Panc1 (cell line): ENCODE data around the gene IFT80. TPM values are rescaled to one million over a fixed set of nuclear protein-coding genes. Genes with fewer than 3 reads are reported as not detected.
"Not testable (repeated sequence)": the region's sequence is repeated elsewhere in the genome, so short reads cannot be mapped to it uniquely, and the experiment has no call there.

Experiments used
- ATAC-seq: fragments of 200-7000 bp; cut with Tn5 transposase; 2 replicates; pipeline ENCODE4 v1.9.1; 2020; ENCODE audit warnings: mild to moderate bottlenecking, moderate library complexity
- BruUV-seq: library from RNA; stranded (reverse); fragments of 400-500 nt; replicated peaks from 2 replicates; lab custom pipeline; 2021; lab: Mats Ljungman, UMichigan
- CTCF ChIA-PET: fragments of 300-600 bp; sonication (Branson Sonifier 250); formaldehyde crosslinking; loops from one replicate; lab custom pipeline; 2022; ENCODE audit warnings: antibody characterized with exemption; lab: Charles Lee
- POLR2A ChIA-PET: fragments of 300-600 bp; sonication (Branson Sonifier 250); formaldehyde crosslinking; loops from one replicate; lab custom pipeline; 2022; ENCODE audit warnings: antibody characterized with exemption; lab: Charles Lee
- DNase-seq: peaks from one replicate; pipeline ENCODE4 v3.0.0-alpha.2; 2010; ENCODE audit warnings: low read depth, low spot score
- H3K27ac ChIP-seq: 2 replicates; pipeline ENCODE4 v1.5.1; 2011; ENCODE audit warnings: mild to moderate bottlenecking, low read length, inconsistent platforms
- H3K27me3 ChIP-seq: fragments of 200-500 bp; sonication (Bioruptor generic); 2 replicates; pipeline ENCODE4 v1.6.0; 2014; ENCODE audit warnings: low read length, inconsistent platforms; ENCODE audit not compliant: control insufficient read depth, insufficient read depth
- H3K36me3 ChIP-seq: fragments of 200-500 bp; sonication (Bioruptor generic); 2 replicates; pipeline ENCODE4 v1.5.1; 2014; ENCODE audit warnings: inconsistent platforms, mild to moderate bottlenecking, low read length, moderate library complexity; ENCODE audit not compliant: control insufficient read depth, insufficient read depth
- H3K4me1 ChIP-seq: 2 replicates; pipeline ENCODE4 v1.5.1; 2011; ENCODE audit warnings: inconsistent platforms, mild to moderate bottlenecking, low read length, moderate library complexity; ENCODE audit not compliant: control insufficient read depth, insufficient read depth
- H3K4me3 ChIP-seq, 2 experiments: 2 replicates each; pipeline ENCODE4 v1.5.1; 2011 to 2012; ENCODE audit warnings: low read depth in 2 of 2, low read length in 2 of 2, mild to moderate bottlenecking in 2 of 2, inconsistent platforms in 1 of 2, moderate library complexity in 1 of 2
- H3K9me3 ChIP-seq: fragments of 200-500 bp; sonication (Bioruptor generic); 2 replicates; pipeline ENCODE4 v1.5.1; 2014; ENCODE audit warnings: low read depth, mild to moderate bottlenecking, inconsistent platforms, low read length, moderate library complexity; ENCODE audit not compliant: control insufficient read depth, insufficient read depth
- POLR2AphosphoS5 ChIP-seq: IDR thresholded peaks from 2 replicates; pipeline ENCODE4 v1.6.1; 2012; ENCODE audit warnings: mild to moderate bottlenecking, low read depth, low read length, moderate library complexity
- SIN3A ChIP-seq: IDR thresholded peaks from 2 replicates; pipeline ENCODE4 v1.6.1; 2012; ENCODE audit warnings: low read depth, mild to moderate bottlenecking, low read length, moderate library complexity, borderline replicate concordance; ENCODE audit not compliant: insufficient read depth
- TCF7L2 ChIP-seq: IDR thresholded peaks from 2 replicates; pipeline ENCODE4 v1.6.1; 2011; ENCODE audit warnings: mild to moderate bottlenecking, low read depth, low read length, inconsistent platforms
- in situ Hi-C: cut with HindIII; loops from 2 replicates; pipeline ENCODE4 v1.10.0; 2016; ENCODE audit warnings: low sequenced_read_pairs, low pct_unique_long_range_greater_than_20kb
- intact Hi-C: fragments of 100-400 bp; cut with micrococcal nuclease; formaldehyde crosslinking; loops from one replicate; pipeline ENCODE4 v1.10.0; 2022; ENCODE audit not compliant: unreplicated experiment
- total RNA-seq: library from RNA; stranded (reverse); gene quantifications from one replicate; pipeline ENCODE4 v1.2.1, GENCODE V29; 2021; ENCODE audit not compliant: unreplicated experiment
- TF ChIP-seq, protein P1 (sequence below), 2 experiments: IDR thresholded peaks; 2 replicates each; pipeline ENCODE4 v1.6.1; 2011 to 2012; ENCODE audit warnings: low read depth in 2 of 2, control low read depth in 1 of 2, low read length in 1 of 2, mild to moderate bottlenecking in 1 of 2, moderate library complexity in 1 of 2; ENCODE audit not compliant: insufficient read depth in 1 of 2
- TF ChIP-seq, protein P2 (sequence below): fragments of 450-650 bp; IDR thresholded peaks from 2 replicates; pipeline ENCODE4 v1.5.1; 2017; ENCODE audit warnings: mild to moderate bottlenecking

Gene IFT80
- total RNA-seq, 1 experiment from 2014 or later = 35.1 TPM

DNA sequence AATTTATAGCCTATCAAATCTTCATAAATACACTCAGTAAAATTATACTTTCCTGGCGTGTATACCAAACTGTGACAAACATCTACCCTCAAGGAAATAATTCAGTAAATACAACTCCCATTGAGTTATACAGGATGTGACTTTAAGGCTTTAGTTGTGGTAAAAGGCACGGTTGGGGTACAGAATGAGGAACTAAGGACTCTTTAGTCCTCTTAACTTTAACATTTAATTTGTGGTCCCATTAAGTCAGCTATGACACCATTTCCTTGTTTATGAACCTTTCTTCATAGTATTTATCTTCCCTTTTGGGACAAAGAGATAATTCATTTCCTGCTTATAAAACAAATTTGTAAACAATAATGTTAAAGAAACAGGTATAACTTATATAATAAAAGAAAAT, 30.2 kb downstream of the IFT80 start:
- TF ChIP-seq, protein P1, sequence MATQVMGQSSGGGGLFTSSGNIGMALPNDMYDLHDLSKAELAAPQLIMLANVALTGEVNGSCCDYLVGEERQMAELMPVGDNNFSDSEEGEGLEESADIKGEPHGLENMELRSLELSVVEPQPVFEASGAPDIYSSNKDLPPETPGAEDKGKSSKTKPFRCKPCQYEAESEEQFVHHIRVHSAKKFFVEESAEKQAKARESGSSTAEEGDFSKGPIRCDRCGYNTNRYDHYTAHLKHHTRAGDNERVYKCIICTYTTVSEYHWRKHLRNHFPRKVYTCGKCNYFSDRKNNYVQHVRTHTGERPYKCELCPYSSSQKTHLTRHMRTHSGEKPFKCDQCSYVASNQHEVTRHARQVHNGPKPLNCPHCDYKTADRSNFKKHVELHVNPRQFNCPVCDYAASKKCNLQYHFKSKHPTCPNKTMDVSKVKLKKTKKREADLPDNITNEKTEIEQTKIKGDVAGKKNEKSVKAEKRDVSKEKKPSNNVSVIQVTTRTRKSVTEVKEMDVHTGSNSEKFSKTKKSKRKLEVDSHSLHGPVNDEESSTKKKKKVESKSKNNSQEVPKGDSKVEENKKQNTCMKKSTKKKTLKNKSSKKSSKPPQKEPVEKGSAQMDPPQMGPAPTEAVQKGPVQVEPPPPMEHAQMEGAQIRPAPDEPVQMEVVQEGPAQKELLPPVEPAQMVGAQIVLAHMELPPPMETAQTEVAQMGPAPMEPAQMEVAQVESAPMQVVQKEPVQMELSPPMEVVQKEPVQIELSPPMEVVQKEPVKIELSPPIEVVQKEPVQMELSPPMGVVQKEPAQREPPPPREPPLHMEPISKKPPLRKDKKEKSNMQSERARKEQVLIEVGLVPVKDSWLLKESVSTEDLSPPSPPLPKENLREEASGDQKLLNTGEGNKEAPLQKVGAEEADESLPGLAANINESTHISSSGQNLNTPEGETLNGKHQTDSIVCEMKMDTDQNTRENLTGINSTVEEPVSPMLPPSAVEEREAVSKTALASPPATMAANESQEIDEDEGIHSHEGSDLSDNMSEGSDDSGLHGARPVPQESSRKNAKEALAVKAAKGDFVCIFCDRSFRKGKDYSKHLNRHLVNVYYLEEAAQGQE (IDR thresholded peaks at IDR 0.05; ENCODE audit: insufficient read depth in 1 of 2, low read depth in 2 of 2, low read length in 1 of 2) = no peak
- TF ChIP-seq TCF7L2 (no peak), SIN3A (no peak), POLR2AphosphoS5 (no peak)
- TF ChIP-seq, protein P2, sequence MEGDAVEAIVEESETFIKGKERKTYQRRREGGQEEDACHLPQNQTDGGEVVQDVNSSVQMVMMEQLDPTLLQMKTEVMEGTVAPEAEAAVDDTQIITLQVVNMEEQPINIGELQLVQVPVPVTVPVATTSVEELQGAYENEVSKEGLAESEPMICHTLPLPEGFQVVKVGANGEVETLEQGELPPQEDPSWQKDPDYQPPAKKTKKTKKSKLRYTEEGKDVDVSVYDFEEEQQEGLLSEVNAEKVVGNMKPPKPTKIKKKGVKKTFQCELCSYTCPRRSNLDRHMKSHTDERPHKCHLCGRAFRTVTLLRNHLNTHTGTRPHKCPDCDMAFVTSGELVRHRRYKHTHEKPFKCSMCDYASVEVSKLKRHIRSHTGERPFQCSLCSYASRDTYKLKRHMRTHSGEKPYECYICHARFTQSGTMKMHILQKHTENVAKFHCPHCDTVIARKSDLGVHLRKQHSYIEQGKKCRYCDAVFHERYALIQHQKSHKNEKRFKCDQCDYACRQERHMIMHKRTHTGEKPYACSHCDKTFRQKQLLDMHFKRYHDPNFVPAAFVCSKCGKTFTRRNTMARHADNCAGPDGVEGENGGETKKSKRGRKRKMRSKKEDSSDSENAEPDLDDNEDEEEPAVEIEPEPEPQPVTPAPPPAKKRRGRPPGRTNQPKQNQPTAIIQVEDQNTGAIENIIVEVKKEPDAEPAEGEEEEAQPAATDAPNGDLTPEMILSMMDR = no peak
- no peak for ATAC-seq
- H3K27ac ChIP-seq = no peak overlapping the region
- no TSS peak for BruUV-seq
- in situ Hi-C loops (no loop called here), intact Hi-C loops (no loop called here)
- no peaks in the 10 kb centered on the region for H3K9me3 ChIP-seq
- DNase-seq = no peak
- H3K36me3 ChIP-seq = no peaks in the 10 kb centered on the region
- no peaks in the 10 kb centered on the region for H3K4me1 ChIP-seq
- no peaks in the 10 kb centered on the region for H3K27me3 ChIP-seq
- POLR2A ChIA-PET = no interaction called here
- CTCF ChIA-PET = no interaction called here
- no peak overlapping the region for H3K4me3 ChIP-seq

- no peaks in the 10 kb centered on the region for H3K27me3 ChIP-seq
- ChIA-PET CTCF (no interaction called here), POLR2A (no interaction called here)
- in situ Hi-C loops (no loop called here), intact Hi-C loops (no loop called here)
- no peak overlapping the region for H3K27ac ChIP-seq
- no peaks in the 10 kb centered on the region for H3K9me3 ChIP-seq
- BruUV-seq = no TSS peak
- no peak overlapping the region for H3K4me3 ChIP-seq
- DNase-seq (no peak), ATAC-seq (no peak)
- H3K4me1 ChIP-seq = no peaks in the 10 kb centered on the region
- no peak for TF ChIP-seq SIN3A
- TF ChIP-seq, protein P2 = no peak
- TF ChIP-seq, protein P1 (IDR thresholded peaks at IDR 0.05; ENCODE audit: insufficient read depth in 1 of 2, low read depth in 2 of 2, low read length in 1 of 2) = no peak
- no peak for TF ChIP-seq TCF7L2
- no peak for TF ChIP-seq POLR2AphosphoS5
- H3K36me3 ChIP-seq = no peaks in the 10 kb centered on the region
Measured at GRCh38 chr3:160365869-160366522, 33.0 kb downstream of the IFT80 start.

DNA sequence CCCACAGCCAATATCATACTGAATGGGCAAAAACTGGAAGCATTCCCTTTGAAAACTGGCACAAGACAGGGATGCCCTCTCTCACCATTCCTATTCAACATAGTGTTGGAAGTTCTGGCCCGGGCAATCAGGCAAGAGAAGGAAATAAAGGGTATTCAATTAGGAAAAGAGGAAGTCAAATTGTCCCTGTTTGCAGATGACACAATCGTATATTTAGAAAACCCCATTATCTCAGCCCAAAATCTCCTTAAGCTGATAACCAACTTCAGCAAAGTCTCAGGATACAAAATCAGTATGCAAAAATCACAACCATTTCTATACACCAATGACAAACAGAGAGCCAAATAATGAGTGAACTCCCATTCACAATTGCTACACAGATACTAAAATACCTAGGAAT, 36.1 kb downstream of the IFT80 start:
- intact Hi-C loops = not testable (repeated sequence)

More for the DNA sequence above, 36.1 kb downstream of the IFT80 start:
- H3K9me3 ChIP-seq, H3K4me1 ChIP-seq, H3K36me3 ChIP-seq, H3K27me3 ChIP-seq, CTCF ChIA-PET, BruUV-seq, in situ Hi-C loops, H3K4me3 ChIP-seq, H3K27ac ChIP-seq, DNase-seq, POLR2A ChIA-PET, ATAC-seq: not testable (repeated sequence)
